GM18499 (cell line): ENCODE results near the gene GSK3B.
A peak's percentile ranks its signal among the peaks of the same experiment; 100 is the strongest.

Experiments used
- ATAC-seq: cut with Tn5 transposase; IDR thresholded peaks from one replicate; pipeline ENCODE4 v1.9.1; 2021; ENCODE audit warnings: moderate number of reproducible peaks; ENCODE audit not compliant: insufficient read depth, unreplicated experiment

The GSK3B gene

GRCh38 chr3:119964294-119964693, 130.0 kb downstream of the GSK3B start:
- ATAC-seq, result no peak

- ATAC-seq, result no peak
Measured at GRCh38 chr3:119955972-119956371, 138.3 kb downstream of the GSK3B start.

DNA sequence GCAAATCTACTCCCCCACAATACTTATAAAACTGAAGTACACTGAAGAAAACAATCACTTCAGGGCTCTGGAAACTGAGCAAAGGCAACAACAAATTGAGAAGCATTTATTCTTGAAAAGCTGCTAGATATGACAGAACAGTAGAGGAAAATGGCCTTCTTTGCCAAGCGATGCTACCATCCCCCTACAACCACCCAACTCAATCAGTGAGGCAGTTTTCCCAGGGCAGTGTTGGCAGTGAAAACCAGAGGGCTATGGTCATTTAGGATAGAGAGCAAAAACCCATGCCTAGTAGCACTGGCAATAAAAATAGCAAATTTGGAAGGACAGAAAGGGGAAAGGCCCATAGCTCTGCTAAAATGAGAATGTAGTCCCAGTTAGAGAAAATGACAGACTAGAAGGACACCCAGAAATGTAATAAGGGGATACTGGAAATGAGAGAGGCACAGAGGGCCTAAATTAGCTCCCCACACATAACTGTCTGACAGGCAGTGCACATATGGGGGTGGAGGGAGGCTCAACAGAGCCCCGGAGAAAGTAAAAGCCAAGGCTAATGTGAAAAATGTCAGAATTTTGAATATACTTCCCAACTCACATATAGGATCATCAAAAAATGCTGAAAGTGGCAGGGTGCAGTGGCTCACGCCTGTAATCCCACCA, 143.5 kb downstream of the GSK3B start:
- ATAC-seq, result no peak

GRCh38 chr3:119945291-119945690, 149.0 kb downstream of the GSK3B start:
- ATAC-seq, result no peak

GRCh38 chr3:119944091-119944490, 150.2 kb downstream of the GSK3B start:
- no peak for ATAC-seq

DNA sequence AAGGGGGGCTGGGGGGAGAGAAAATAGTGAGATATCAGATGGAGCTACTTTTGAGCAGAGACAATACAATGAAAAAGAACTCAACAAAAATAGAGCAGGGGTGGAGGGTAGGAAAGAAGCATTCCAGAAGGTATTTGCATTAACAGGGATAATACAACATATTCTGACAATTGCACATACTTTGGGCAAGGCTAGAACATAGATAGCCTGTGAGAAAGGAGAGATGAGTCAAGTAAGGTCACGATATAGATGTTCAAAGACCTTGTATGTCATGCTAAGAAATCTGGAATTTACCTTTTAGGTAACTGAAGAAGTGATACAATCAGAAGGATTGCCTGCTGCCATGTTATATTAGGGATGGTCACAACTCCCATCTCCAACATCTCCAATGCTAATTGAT, 155.2 kb downstream of the GSK3B start:
- ATAC-seq, result no peak

DNA sequence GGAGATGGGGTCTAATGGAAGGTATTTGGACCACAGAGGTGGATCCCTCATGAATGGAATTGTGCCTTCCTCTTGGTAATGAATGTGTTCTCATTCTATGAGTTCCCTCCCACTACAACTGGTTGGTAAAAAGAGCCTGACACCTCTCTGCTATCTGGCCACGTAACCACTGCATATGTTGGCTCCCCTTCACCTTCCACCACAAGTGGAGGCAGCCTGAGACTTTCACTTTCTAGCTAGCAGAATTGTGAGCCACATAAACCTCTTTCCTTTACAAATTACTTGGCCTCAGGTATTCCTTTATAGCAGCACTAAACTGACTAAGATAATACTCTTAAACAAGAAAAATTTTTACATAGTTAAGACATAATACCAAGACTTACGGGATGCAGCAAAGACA, 157.0 kb downstream of the GSK3B start:
- ATAC-seq, result peak; percentile 88

- no peak for ATAC-seq
Measured at GRCh38 chr3:119934249-119934648, 160.0 kb downstream of the GSK3B start.

GRCh38 chr3:119933207-119933606, 161.0 kb downstream of the GSK3B start:
- no peak for ATAC-seq

GRCh38 chr3:119930286-119930685, 164.0 kb downstream of the GSK3B start:
- no peak for ATAC-seq

GRCh38 chr3:119927190-119927589, 167.1 kb downstream of the GSK3B start:
- ATAC-seq, result no peak

- no peak for ATAC-seq
Measured at GRCh38 chr3:119924111-119925094, 169.8 kb downstream of the GSK3B start.

DNA sequence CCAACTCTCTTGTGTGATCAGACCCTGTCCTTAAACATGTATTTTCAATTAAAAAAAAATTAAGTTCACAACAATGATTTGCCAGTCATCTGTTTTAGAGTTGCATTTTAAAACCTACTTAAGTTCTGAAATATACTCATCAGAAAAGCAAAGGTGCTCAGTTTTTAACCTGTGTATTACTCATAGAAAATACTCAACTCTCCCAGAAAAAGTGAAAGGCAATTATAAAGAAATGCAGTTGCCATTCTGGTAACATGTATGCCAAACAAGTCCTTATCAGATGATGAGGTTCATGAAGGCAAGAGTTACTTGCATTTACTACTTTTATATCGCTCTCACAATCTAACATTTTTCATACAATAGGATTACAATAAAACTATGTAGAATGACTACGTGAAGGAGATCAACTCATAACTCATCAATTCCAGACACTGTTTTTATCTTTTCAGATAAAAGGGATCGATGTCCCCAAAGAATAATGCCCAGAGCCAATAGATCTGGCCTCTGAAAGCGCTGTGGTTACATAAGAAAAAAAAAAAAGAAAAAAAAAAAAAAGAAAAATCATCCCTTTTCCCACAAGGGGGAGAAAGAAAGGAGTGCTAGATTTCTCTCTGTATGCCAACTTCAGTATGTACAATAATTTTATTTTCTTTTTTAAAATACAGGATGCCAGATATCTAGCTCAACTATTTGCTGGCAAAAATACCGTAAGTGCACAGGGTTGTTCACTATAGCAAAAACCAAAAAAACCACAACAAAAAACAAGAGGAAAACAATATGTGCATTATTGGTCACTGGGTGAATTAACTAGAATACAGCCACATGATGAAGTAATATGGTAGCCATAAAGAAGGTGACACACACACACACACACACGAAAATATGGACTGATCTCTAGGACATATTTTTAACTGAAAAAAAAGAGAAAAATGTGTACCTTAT, 175.0 kb downstream of the GSK3B start:
- no peak for ATAC-seq

DNA sequence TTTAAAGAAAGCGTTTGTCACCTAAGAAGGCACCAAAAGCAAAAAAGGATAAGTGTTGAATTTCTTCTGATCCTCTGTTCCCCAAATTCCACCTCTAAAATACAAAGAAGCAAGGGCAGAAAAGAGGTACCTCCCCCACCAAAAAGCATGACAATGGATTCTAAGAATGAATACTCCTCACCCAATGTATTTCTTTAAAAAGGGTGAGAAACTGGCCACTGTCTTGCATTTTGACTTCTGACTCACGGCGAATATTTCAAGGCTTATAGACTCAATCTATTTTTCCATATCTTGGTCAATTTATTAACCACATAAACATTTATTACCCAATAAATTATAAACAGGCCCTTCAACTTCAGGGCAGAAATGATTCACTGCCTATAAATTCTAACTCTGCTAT, 181.2 kb downstream of the GSK3B start:
- no peak for ATAC-seq

DNA sequence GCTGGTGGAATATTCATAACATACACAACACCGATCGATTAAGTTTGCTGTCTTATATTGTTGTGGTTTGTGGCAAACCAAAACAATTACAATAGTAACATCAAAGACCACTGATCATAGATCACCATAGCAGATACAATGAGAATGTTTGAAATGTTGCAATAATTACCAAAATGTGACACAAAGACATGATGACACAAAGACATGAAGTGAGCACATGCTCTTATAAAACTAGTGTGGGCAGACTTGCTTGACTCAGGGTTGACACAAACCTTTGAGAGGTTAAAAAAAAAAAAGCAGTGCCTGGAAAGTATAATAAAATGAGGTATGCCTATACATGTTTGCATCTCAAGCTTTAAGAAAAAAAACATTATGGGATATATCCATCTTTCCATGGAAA, 182.0 kb downstream of the GSK3B start:
- ATAC-seq, result no peak

DNA sequence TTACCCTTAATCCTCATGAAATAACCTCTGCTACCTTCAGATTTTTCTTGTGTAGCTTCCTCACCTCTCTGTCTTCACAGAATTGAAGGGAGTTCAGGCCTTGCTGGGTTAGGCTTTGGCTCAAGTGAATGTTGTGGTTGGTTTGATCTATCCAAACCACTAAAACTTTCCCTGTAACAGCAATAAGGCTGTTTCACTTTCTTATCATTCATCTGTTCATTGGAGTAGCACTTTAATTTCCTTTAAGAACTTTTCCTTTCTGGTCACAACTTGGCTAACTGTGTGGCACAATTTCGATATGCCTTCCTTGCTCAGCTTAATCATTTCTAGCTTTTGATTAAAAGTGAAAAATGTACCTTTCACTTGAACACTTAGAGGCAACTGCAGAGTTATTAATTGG, 182.5 kb downstream of the GSK3B start:
- ATAC-seq, result no peak

GRCh38 chr3:119902061-119902460, 192.2 kb downstream of the GSK3B start:
- no peak for ATAC-seq

- no peak for ATAC-seq
Measured at GRCh38 chr3:119901148-119901547, 193.1 kb downstream of the GSK3B start.

GRCh38 chr3:119899192-119899511, 195.1 kb downstream of the GSK3B start:
- ATAC-seq, result no peak

GRCh38 chr3:119898478-119899191, 195.6 kb downstream of the GSK3B start:
- no peak for ATAC-seq
